Astrocyte (in vitro differentiated cells and primary cell): ENCODE results near the gene AK8. TPM values are rescaled to one million over a fixed set of nuclear protein-coding genes. Genes with fewer than 3 reads are reported as not detected.

ENCODE experiments used
- DNase-seq: peaks from one replicate; pipeline ENCODE4 v3.0.0-alpha.2; 2010; ENCODE audit warnings: low read depth
- FAIRE-seq: peaks from 2 replicates; lab custom pipeline; 2011; peaks lifted over from hg19 to GRCh38; lab: Jason Lieb, UNC
- H2AFZ ChIP-seq: 2 replicates; pipeline ENCODE4 v1.6.0; 2012; ENCODE audit warnings: low read depth, low read length, inconsistent platforms
- H3K27ac ChIP-seq: 2 replicates; pipeline ENCODE4 v1.5.1; 2011; ENCODE audit warnings: low read depth, low read length, inconsistent platforms
- H3K27me3 ChIP-seq: 2 replicates; pipeline ENCODE4 v1.6.0; 2011; ENCODE audit warnings: low read length, inconsistent platforms; ENCODE audit not compliant: insufficient read depth
- H3K36me3 ChIP-seq: 2 replicates; pipeline ENCODE4 v1.5.1; 2011; ENCODE audit warnings: low read length, inconsistent platforms; ENCODE audit not compliant: insufficient read depth
- H3K4me1 ChIP-seq: 2 replicates; pipeline ENCODE4 v1.5.1; 2011; ENCODE audit warnings: low read length, inconsistent platforms; ENCODE audit not compliant: insufficient read depth
- H3K4me2 ChIP-seq: 2 replicates; pipeline ENCODE4 v1.6.0; 2012; ENCODE audit warnings: low read length, inconsistent platforms
- H3K4me3 ChIP-seq: 2 replicates; pipeline ENCODE4 v1.5.1; 2011; ENCODE audit warnings: low read depth, mild to moderate bottlenecking, low read length, inconsistent platforms; ENCODE audit not compliant: insufficient read depth
- H3K79me2 ChIP-seq: 2 replicates; pipeline ENCODE4 v1.6.0; 2012; ENCODE audit warnings: mild to moderate bottlenecking, low read length, inconsistent platforms; ENCODE audit not compliant: insufficient read depth
- H3K9ac ChIP-seq: 2 replicates; pipeline ENCODE4 v1.6.0; 2012; ENCODE audit warnings: mild to moderate bottlenecking, low read length, inconsistent platforms
- H3K9me3 ChIP-seq: 2 replicates; pipeline ENCODE4 v1.5.1; 2012; ENCODE audit warnings: low read depth, mild to moderate bottlenecking, low read length, inconsistent platforms; ENCODE audit not compliant: insufficient read depth
- H4K20me1 ChIP-seq: 2 replicates; pipeline ENCODE4 v1.6.0; 2012; ENCODE audit warnings: low read length, inconsistent platforms; ENCODE audit not compliant: insufficient read depth
- H3K27ac Mint-ChIP-seq: one replicate; pipeline ENCODE4 v1.8.0; 2021; ENCODE audit warnings: mild to moderate bottlenecking, mixed read lengths; ENCODE audit not compliant: unreplicated experiment
- H3K27me3 Mint-ChIP-seq: one replicate; pipeline ENCODE4 v1.8.0; 2021; ENCODE audit warnings: low read depth, mixed read lengths; ENCODE audit not compliant: unreplicated experiment
- H3K36me3 Mint-ChIP-seq: one replicate; pipeline ENCODE4 v1.8.0; 2021; ENCODE audit warnings: low read depth, mixed read lengths; ENCODE audit not compliant: unreplicated experiment
- H3K4me1 Mint-ChIP-seq: one replicate; pipeline ENCODE4 v1.8.0; 2021; ENCODE audit warnings: low read depth, mixed read lengths; ENCODE audit not compliant: unreplicated experiment
- H3K4me3 Mint-ChIP-seq: one replicate; pipeline ENCODE4 v1.8.0; 2021; ENCODE audit warnings: mild to moderate bottlenecking, moderate library complexity, mixed read lengths; ENCODE audit not compliant: unreplicated experiment
- H3K9me3 Mint-ChIP-seq: one replicate; pipeline ENCODE4 v1.8.0; 2021; ENCODE audit warnings: mild to moderate bottlenecking, mixed read lengths; ENCODE audit not compliant: unreplicated experiment
- EZH2 ChIP-seq: IDR thresholded peaks from 2 replicates; pipeline ENCODE4 v1.6.1; 2012; ENCODE audit warnings: mild to moderate bottlenecking, low read length, inconsistent platforms; ENCODE audit not compliant: insufficient read depth
- total RNA-seq: library from RNA; stranded (reverse); gene quantifications from 2 replicates; pipeline ENCODE4 v1.2.1, GENCODE V29; 2021
- TF ChIP-seq, protein P1 (sequence below): IDR thresholded peaks from 2 replicates; pipeline ENCODE4 v1.5.1; 2011; ENCODE audit warnings: low read depth, mild to moderate bottlenecking, inconsistent platforms, low read length, moderate library complexity; ENCODE audit not compliant: insufficient read depth

The AK8 gene
- total RNA-seq, 1 donor from 2014 or later: 0.27 TPM

DNA sequence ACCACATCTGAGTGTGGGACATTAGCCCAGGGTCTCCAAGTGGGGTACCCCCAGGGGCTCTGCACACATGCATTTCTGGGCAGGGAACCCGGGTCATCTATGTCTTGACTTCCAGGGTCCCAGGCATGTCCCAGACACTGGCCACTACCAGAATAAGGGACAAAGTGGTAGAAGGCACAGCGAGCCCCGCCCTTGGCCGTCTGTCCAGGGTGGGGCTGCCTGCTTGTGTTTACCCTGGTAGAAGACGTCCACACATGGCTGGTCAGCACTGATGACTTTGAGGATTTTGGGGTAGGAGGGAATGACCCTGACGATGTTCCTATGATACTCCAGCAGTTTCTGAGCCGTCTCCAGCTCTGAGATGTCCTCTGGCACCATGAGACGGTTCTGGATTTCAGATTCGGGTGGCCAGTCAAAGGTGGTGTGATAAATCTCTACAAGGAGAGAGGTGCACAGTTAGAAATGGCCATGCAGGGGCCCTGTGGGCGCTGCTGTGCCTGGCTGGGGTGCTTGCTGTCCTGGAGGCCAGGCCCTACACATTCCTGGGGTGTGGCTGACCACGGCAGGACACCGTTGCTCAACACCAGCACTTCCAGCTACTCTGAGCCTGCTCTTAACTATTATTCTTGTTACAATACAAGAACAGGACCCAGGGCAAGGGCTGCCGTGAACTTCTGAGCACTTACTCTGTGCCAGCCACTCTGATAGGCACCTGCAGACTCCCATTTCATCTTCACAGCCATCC, 51.3 kb downstream of the AK8 start:
- Histone ChIP-seq H4K20me1 (no peaks in the 10 kb centered on the region), H3K9me3 (no peaks in the 10 kb centered on the region), H3K36me3 (no peaks in the 10 kb centered on the region), H3K4me2 (no peak overlapping the region), H3K27ac (no peak overlapping the region), H3K4me1 (no peaks in the 10 kb centered on the region), H3K4me3 (no peak overlapping the region), H2AFZ (no peak overlapping the region), H3K27me3 (peaks cover 16% of the 10 kb centered on the region), H3K9ac (no peak overlapping the region), H3K79me2 (no peaks in the 10 kb centered on the region)
- H3K9me3 Mint-ChIP-seq: no peaks in the 10 kb centered on the region
- H3K36me3 Mint-ChIP-seq: no peaks in the 10 kb centered on the region
- H3K27ac Mint-ChIP-seq: no peak overlapping the region
- DNase-seq: no peak
- peaks cover 38% of the 10 kb centered on the region for H3K27me3 Mint-ChIP-seq
- FAIRE-seq: no peak
- no peaks in the 10 kb centered on the region for H3K4me1 Mint-ChIP-seq
- TF ChIP-seq, protein P1, sequence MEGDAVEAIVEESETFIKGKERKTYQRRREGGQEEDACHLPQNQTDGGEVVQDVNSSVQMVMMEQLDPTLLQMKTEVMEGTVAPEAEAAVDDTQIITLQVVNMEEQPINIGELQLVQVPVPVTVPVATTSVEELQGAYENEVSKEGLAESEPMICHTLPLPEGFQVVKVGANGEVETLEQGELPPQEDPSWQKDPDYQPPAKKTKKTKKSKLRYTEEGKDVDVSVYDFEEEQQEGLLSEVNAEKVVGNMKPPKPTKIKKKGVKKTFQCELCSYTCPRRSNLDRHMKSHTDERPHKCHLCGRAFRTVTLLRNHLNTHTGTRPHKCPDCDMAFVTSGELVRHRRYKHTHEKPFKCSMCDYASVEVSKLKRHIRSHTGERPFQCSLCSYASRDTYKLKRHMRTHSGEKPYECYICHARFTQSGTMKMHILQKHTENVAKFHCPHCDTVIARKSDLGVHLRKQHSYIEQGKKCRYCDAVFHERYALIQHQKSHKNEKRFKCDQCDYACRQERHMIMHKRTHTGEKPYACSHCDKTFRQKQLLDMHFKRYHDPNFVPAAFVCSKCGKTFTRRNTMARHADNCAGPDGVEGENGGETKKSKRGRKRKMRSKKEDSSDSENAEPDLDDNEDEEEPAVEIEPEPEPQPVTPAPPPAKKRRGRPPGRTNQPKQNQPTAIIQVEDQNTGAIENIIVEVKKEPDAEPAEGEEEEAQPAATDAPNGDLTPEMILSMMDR: no peak
- TF ChIP-seq EZH2: no peak
- H3K4me3 Mint-ChIP-seq: no peak overlapping the region

DNA sequence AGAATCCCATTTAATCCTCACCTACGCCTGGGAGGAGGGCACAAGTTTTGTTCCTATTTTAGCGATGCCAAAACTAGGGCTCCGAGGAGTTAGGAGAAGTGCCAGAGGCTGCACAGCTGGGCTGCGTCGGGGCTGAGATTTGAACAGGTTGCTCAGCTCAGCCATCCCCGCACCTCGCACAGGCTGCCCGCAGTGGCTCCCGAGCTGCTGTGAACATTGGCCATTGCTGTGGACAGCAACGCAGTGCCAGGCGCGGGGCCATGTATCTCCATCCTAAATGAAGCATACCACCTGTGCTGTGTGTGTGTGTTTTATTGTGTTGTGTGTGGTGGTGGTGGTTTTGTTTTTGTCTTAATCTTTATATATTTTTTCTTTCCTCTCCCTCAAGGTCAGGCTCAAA, 52.0 kb downstream of the AK8 start:
- Mint-ChIP-seq H3K9me3 (no peaks in the 10 kb centered on the region), H3K27me3 (peaks cover 38% of the 10 kb centered on the region), H3K4me1 (no peaks in the 10 kb centered on the region), H3K27ac (no peak overlapping the region), H3K36me3 (no peaks in the 10 kb centered on the region), H3K4me3 (no peak overlapping the region)
- no peak overlapping the region for H3K4me2 ChIP-seq
- peaks cover 13% of the 10 kb centered on the region for H3K27me3 ChIP-seq
- H2AFZ ChIP-seq: no peak overlapping the region
- TF ChIP-seq, protein P1: no peak
- TF ChIP-seq EZH2: no peak
- H3K9me3 ChIP-seq: no peaks in the 10 kb centered on the region
- no peak overlapping the region for H3K4me3 ChIP-seq
- H3K36me3 ChIP-seq: no peaks in the 10 kb centered on the region
- H3K4me1 ChIP-seq: no peaks in the 10 kb centered on the region
- DNase-seq (no peak), FAIRE-seq (no peak)
- no peaks in the 10 kb centered on the region for H4K20me1 ChIP-seq
- no peak overlapping the region for H3K27ac ChIP-seq
- H3K9ac ChIP-seq: no peak overlapping the region
- no peaks in the 10 kb centered on the region for H3K79me2 ChIP-seq

DNA sequence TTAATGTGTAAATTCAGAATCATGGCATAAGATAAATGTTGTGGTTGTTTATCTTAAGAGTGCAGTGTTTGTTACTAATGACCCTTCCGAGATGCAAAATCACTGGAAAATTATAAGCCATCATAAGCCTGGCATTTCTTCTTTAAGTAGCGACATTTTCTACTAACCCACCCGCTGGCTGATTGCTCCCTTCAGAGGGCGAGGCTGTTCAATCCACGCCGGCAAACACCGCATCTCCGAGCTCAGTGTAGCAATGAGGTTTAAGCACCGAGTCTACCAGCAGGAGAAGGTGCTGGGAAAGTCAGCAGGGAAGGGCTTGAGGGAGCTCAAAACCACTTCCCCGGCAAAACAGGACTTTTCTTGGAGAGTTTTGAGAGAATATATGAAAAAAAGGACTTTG, 52.7 kb downstream of the AK8 start:
- Histone ChIP-seq H3K79me2 (no peaks in the 10 kb centered on the region), H2AFZ (no peak overlapping the region), H3K4me3 (no peak overlapping the region), H3K27me3 (peaks cover 18% of the 10 kb centered on the region), H4K20me1 (no peaks in the 10 kb centered on the region), H3K9me3 (no peaks in the 10 kb centered on the region), H3K36me3 (no peaks in the 10 kb centered on the region), H3K27ac (no peak overlapping the region), H3K4me2 (no peak overlapping the region), H3K9ac (no peak overlapping the region), H3K4me1 (no peaks in the 10 kb centered on the region)
- Mint-ChIP-seq H3K27ac (no peak overlapping the region), H3K36me3 (no peaks in the 10 kb centered on the region), H3K27me3 (peaks cover 42% of the 10 kb centered on the region), H3K9me3 (no peaks in the 10 kb centered on the region), H3K4me3 (no peak overlapping the region), H3K4me1 (no peaks in the 10 kb centered on the region)
- FAIRE-seq (no peak), DNase-seq (no peak)
- no peak for TF ChIP-seq EZH2
- TF ChIP-seq, protein P1: no peak
